K562 (cell line): ENCODE results near the gene AGRN. TPM values are rescaled to one million over a fixed set of nuclear protein-coding genes. Genes with fewer than 3 reads are reported as not detected.

Experiments
- ETV5 ChIP-seq: sonication (generic); formaldehyde crosslinking; IDR thresholded peaks from 2 replicates; pipeline ENCODE4 v1.4.0; 2020; ENCODE audit warnings: low read depth, mild to moderate bottlenecking, missing genetic modification reagents
- GABPB2 ChIP-seq: fragments of 250-450 bp; sonication (Bioruptor Pico); conservative IDR thresholded peaks from 2 replicates; pipeline ENCODE4 v1.5.1; 2021; ENCODE audit warnings: mild to moderate bottlenecking
- HOXB6 ChIP-seq: fragments of 250-450 bp; sonication (Bioruptor Pico); IDR thresholded peaks from 2 replicates; pipeline ENCODE4 v1.5.1; 2022; ENCODE audit warnings: mild to moderate bottlenecking, borderline replicate concordance
- KHSRP ChIP-seq: fragments of 450-650 bp; IDR thresholded peaks from 2 replicates; pipeline ENCODE4 v1.6.1; 2017
- L3MBTL2 ChIP-seq: fragments of 450-650 bp; IDR thresholded peaks from 2 replicates; pipeline ENCODE4 v1.6.1; 2016; ENCODE audit warnings: mild to moderate bottlenecking, moderate library complexity
- NFYB ChIP-seq: IDR thresholded peaks from 2 replicates; pipeline ENCODE4 v1.6.1; 2011; ENCODE audit warnings: mild to moderate bottlenecking, moderate library complexity; ENCODE audit not compliant: insufficient read length; ENCODE audit errors: extremely low read depth
- POLR2AphosphoS2 ChIP-seq: IDR thresholded peaks from 2 replicates; pipeline ENCODE4 v1.6.1; 2012; ENCODE audit warnings: low read length, improper control_type of control experiment
- PRPF4 ChIP-seq: fragments of 200-400 bp; formaldehyde crosslinking; IDR thresholded peaks from one replicate; pipeline ENCODE4 v1.6.1; 2017; ENCODE audit warnings: low read length, low read depth, mild to moderate bottlenecking; ENCODE audit not compliant: insufficient read depth, poor library complexity, severe bottlenecking
- PTRF ChIP-seq: fragments of 450-650 bp; IDR thresholded peaks from 2 replicates; pipeline ENCODE4 v1.6.1; 2016; ENCODE audit warnings: mild to moderate bottlenecking, missing genetic modification characterization, missing compliant biosample characterization
- RBBP5 ChIP-seq: fragments of 200-600 bp; sonication (generic); IDR thresholded peaks from 2 replicates; pipeline ENCODE4 v1.6.1; 2012; ENCODE audit warnings: borderline replicate concordance, mild to moderate bottlenecking, low read length, control low read depth, inconsistent platforms; ENCODE audit not compliant: insufficient read depth, poor library complexity, severe bottlenecking
- SMAD2 ChIP-seq: fragments of 150-350 bp; IDR thresholded peaks from 2 replicates; pipeline ENCODE4 v1.6.1; 2014; ENCODE audit warnings: low read depth, mild to moderate bottlenecking, low read length
- SOX6 ChIP-seq: fragments of 450-650 bp; IDR thresholded peaks from 2 replicates; pipeline ENCODE4 v1.6.1; 2014; ENCODE audit warnings: mild to moderate bottlenecking
- TOE1 ChIP-seq, 2 experiments: fragments of 450-650 bp in 1 of 2; sonication (generic) in 1 of 2; formaldehyde crosslinking in 1 of 2; IDR thresholded peaks; 2 replicates each; pipeline versions ENCODE4 v1.7.1 to v1.8.0; 2016 to 2022; ENCODE audit warnings: borderline replicate concordance in 2 of 2, mild to moderate bottlenecking in 2 of 2, antibody characterized with exemption in 1 of 2, inconsistent platforms in 1 of 2, low read depth in 1 of 2, missing genetic modification reagents in 1 of 2, moderate library complexity in 1 of 2
- XRCC3 ChIP-seq: fragments of 450-650 bp; IDR thresholded peaks from 2 replicates; pipeline ENCODE4 v1.6.1; 2017; ENCODE audit warnings: mild to moderate bottlenecking, moderate library complexity
- XRCC5 ChIP-seq: fragments of 200-400 bp; formaldehyde crosslinking; IDR thresholded peaks from 2 replicates; pipeline ENCODE4 v1.6.1; 2017; ENCODE audit warnings: low read depth, mild to moderate bottlenecking, low read length
- ZBTB1 ChIP-seq: sonication (generic); formaldehyde crosslinking; IDR thresholded peaks from 2 replicates; pipeline ENCODE4 v1.8.1; 2023; ENCODE audit warnings: missing genetic modification reagents, low read depth, mild to moderate bottlenecking, borderline replicate concordance
- ZNF239 ChIP-seq: fragments of 250-450 bp; sonication (Bioruptor Pico); IDR thresholded peaks from 2 replicates; pipeline ENCODE4 v1.4.0; 2020; ENCODE audit warnings: mild to moderate bottlenecking
- ZNF253 ChIP-seq: fragments of 250-450 bp; sonication (Bioruptor Pico); conservative IDR thresholded peaks from 2 replicates; pipeline ENCODE4 v1.6.1; 2021; ENCODE audit warnings: mild to moderate bottlenecking
- ZNF561 ChIP-seq: fragments of 450-650 bp; formaldehyde crosslinking; conservative IDR thresholded peaks from 2 replicates; pipeline ENCODE4 v1.4.0; 2020; ENCODE audit warnings: mild to moderate bottlenecking, moderate library complexity
- polyA plus RNA-seq, 8 experiments: library from polyadenylated mRNA; depleted of rRNA in 4 of 8; stranded (reverse) in 5 of 8; unstranded in 3 of 8; fragments of >200 nt; fragmentation: Nextera tagmentation in 2 of 8; fragmentation: Illumina TruSeq in 1 of 8; extraction: Ambion mirVana in 2 of 8; extraction: Trizol in 1 of 8; gene quantifications; 2 replicates each; pipeline versions ENCODE4 v1.2.1 to v1.2.3, GENCODE V29; 2011 to 2014; ENCODE audit warnings: inconsistent platforms in 1 of 8, missing spikeins in 1 of 8
- total RNA-seq, 7 experiments: library from RNA; depleted of rRNA in 6 of 7; stranded (reverse); fragments of >200 nt in 6 of 7; fragmentation: Illumina TruSeq in 2 of 7; extraction: Trizol in 2 of 7; gene quantifications; 2 replicates each; pipeline versions ENCODE4 v1.2.1 to v1.2.3, GENCODE V29; 2011 to 2021; ENCODE audit warnings: low replicate concordance in 1 of 7
- TF ChIP-seq, protein P1 (sequence below): fragments of 450-650 bp; IDR thresholded peaks from 2 replicates; pipeline ENCODE4 v1.6.1; 2016; ENCODE audit warnings: missing biosample characterization, missing genetic modification characterization
- TF ChIP-seq, protein P2 (sequence below), 2 experiments: fragments of 450-650 bp; IDR thresholded peaks; 2 replicates each; pipeline ENCODE4 v1.6.1; 2016
- TF ChIP-seq, protein P3 (sequence below), 2 experiments: IDR thresholded peaks in 1 of 2; conservative IDR thresholded peaks in 1 of 2; 2 replicates each; pipeline ENCODE4 v1.6.1; 2016; ENCODE audit warnings: low read depth in 2 of 2, mild to moderate bottlenecking in 1 of 2, missing compliant biosample characterization in 1 of 2, missing genetic modification characterization in 1 of 2, moderate library complexity in 1 of 2

AGRN gene
- total and polyA plus RNA-seq, 9 of the 15 experiments (the other 6 are each of a cell fraction or from before 2014, with no cell fraction given): 0.04 to 111 (median 18.1) TPM

DNA sequence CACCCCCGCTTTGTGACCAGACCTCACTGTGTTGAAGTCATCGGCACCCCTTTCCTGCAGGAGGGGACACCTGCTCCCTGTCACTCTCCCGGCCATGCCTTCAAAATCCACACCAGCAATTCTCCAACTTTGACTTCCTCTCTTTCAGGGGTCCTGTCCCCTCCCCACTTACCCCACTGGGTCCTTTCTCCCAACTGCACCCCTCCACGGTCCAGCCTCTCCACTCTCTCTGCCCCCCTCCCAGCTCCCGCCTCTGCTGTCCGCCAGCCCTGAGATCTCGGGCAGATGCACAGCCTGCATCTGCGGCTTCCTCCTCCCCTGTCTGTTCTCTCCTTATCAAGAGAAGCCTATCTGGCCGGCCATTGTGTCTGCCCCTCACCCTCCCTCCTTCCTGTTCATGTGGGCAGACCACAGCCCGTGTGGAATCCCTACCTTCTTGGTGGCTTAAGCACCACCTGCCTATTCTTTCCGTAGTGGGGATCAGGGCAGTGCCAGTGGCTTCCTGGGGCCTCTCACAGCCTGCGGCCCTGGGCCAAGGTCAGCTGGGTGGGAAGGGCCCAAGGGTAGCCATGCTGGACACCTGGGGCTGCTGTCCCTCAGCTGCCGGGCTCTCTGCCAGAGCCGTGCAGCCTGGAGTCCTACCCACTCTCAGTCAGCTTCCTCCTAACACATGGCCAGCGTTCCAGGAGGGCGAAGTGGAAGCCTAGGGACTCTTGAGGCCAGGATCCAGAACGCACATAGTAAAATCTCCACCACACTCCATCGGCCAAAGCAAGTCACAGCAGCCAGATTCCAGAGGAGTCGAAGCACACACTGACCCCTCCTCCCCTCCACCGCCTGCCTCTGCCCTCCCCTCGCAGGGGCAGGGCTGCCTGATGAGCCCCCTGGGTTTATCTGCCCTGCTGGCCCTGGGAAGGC is 14.9 kb upstream of the AGRN start (continued):
- TF ChIP-seq XRCC3 (no peak), KHSRP (no peak), PTRF (0 out of 2 replicates have a peak, but pooled peaks have one; percentile 55), XRCC5 (no peak), ZNF561 (CRISPR knock-in tag) (no peak), TOE1 (IDR thresholded peaks at IDR 0.05; ENCODE audit: borderline replicate concordance) (peak; percentile 39; the same call in 1 of the 2 replicates), TOE1 (CRISPR knock-in tag; IDR thresholded peaks at IDR 0.05; ENCODE audit: borderline replicate concordance, low read depth) (no peak), SOX6 (peak; percentile 97), SMAD2 (no peak), HOXB6 (CRISPR knock-in tag) (no peak), ZNF253 (CRISPR knock-in tag) (no peak), POLR2AphosphoS2 (no peak), ZBTB1 (CRISPR knock-in tag) (no peak), NFYB (no peak), GABPB2 (CRISPR knock-in tag) (no peak), ETV5 (peak; percentile 88), ZNF239 (no peak; the same call in 1 of the 2 replicates), RBBP5 (peak; percentile 44), L3MBTL2 (peak; percentile 72), PRPF4 (no peak)
- TF ChIP-seq, protein P1, sequence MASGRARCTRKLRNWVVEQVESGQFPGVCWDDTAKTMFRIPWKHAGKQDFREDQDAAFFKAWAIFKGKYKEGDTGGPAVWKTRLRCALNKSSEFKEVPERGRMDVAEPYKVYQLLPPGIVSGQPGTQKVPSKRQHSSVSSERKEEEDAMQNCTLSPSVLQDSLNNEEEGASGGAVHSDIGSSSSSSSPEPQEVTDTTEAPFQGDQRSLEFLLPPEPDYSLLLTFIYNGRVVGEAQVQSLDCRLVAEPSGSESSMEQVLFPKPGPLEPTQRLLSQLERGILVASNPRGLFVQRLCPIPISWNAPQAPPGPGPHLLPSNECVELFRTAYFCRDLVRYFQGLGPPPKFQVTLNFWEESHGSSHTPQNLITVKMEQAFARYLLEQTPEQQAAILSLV (tag): no peak
- TF ChIP-seq, protein P2, sequence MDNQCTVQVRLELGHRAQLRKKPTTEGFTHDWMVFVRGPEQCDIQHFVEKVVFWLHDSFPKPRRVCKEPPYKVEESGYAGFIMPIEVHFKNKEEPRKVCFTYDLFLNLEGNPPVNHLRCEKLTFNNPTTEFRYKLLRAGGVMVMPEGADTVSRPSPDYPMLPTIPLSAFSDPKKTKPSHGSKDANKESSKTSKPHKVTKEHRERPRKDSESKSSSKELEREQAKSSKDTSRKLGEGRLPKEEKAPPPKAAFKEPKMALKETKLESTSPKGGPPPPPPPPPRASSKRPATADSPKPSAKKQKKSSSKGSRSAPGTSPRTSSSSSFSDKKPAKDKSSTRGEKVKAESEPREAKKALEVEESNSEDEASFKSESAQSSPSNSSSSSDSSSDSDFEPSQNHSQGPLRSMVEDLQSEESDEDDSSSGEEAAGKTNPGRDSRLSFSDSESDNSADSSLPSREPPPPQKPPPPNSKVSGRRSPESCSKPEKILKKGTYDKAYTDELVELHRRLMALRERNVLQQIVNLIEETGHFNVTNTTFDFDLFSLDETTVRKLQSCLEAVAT (IDR thresholded peaks at IDR 0.05): peak in 1 of 2 experiments; percentile 24; a peak in 1 of 4 replicates
- TF ChIP-seq, protein P3, sequence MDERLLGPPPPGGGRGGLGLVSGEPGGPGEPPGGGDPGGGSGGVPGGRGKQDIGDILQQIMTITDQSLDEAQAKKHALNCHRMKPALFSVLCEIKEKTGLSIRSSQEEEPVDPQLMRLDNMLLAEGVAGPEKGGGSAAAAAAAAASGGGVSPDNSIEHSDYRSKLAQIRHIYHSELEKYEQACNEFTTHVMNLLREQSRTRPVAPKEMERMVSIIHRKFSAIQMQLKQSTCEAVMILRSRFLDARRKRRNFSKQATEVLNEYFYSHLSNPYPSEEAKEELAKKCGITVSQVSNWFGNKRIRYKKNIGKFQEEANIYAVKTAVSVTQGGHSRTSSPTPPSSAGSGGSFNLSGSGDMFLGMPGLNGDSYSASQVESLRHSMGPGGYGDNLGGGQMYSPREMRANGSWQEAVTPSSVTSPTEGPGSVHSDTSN (CRISPR knock-in tag; IDR thresholded peaks at IDR 0.05; ENCODE audit: low read depth): no peak
- TF ChIP-seq, protein P3 (tag; conservative IDR thresholded peaks at IDR 0.05; ENCODE audit: low read depth): 0 out of 2 replicates have a peak, but pooled peaks have one; percentile 25
